Measurements from ENCODE around the gene TBPL1.

The TBPL1 gene

DNA sequence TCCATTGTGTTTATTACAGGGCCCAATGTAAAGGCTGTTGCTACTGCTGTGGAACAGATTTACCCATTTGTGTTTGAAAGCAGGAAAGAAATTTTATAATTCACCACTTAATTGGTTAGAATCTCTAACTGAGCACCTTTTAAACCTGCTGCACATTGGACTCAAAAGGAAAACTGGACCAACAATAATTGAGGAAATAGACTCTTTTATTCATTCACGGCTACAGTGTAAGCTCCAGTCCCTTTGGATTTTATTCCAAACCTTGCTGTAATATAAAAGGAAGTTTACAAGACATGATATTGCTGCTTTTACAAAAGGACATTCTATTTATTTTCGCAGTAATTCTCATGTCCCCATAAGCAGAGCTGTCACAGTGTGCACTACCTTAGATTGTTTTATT is 33.9 kb downstream of the TBPL1 start:
- H3K27ac ChIP-seq, result no peak overlapping the region
- no peak overlapping the region for H3K9ac ChIP-seq (ENCODE audit: insufficient read length)
- DNase-seq (ENCODE audit: low read depth, low spot score), result no peak
- no peak overlapping the region for H3K4me3 ChIP-seq
- peaks cover 40% of the 10 kb centered on the region for H3K36me3 ChIP-seq (ENCODE audit: insufficient read depth, low read length)
- H3K9me3 ChIP-seq (ENCODE audit: low read depth, low read length), result no peaks in the 10 kb centered on the region
- TF ChIP-seq POLR2AphosphoS5 (IDR thresholded peaks at IDR 0.05; ENCODE audit: borderline replicate concordance, low read depth, low read length), result no peak
- TF ChIP-seq EZH2 (IDR thresholded peaks at IDR 0.05), result no peak
- no peak for TF ChIP-seq FOXP2 (optimal IDR thresholded peaks at IDR 0.05; ENCODE audit: control extremely low read depth, extremely low read length, insufficient read depth)

DNA sequence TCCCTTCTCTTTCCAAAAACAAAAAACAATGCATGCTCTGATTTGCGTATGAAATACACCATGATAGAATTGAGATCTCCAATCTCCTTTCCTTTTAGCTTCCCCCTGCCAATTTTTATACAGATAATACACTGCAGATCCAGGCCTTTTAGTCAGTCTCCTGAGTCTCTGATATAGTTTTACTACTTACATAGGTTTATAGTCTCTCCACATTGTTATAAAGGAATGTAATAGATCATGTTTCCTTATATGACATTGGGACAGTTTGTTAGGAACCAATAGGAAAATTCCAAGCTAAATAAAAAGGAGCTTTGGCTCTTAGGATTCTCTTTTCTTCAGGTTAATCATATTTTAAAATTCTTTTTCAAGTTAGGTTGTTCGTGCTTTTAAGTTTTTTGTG is 36.5 kb downstream of the TBPL1 start:
- H3K9ac ChIP-seq (ENCODE audit: insufficient read length), result no peak overlapping the region

DNA sequence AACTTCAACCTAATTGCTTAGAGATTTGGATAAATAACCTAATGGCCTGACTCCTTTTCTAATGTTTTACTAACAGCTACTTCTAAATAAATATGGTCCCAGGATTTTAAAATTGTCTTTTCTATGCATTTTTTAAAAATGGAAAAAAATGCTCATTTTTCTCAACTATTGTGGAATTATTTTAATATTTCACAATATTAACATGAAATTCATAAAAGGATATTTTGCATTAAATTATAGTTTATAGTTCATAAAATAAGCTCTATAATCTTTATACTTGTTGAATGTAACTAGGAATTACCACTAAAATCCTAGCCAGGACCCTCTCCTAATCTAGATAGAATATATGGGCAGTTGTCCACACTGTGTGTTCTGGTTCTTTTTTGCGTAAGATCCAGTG is 37.3 kb downstream of the TBPL1 start:
- DNase-seq (ENCODE audit: low read depth, low spot score), result no peak
- H3K4me3 ChIP-seq, result no peak overlapping the region
- H3K9me3 ChIP-seq (ENCODE audit: low read depth, low read length), result no peaks in the 10 kb centered on the region
- TF ChIP-seq EZH2 (IDR thresholded peaks at IDR 0.05) (no peak), FOXP2 (optimal IDR thresholded peaks at IDR 0.05; ENCODE audit: control extremely low read depth, extremely low read length, insufficient read depth) (no peak), POLR2AphosphoS5 (IDR thresholded peaks at IDR 0.05; ENCODE audit: borderline replicate concordance, low read depth, low read length) (no peak)
- no peak overlapping the region for H3K9ac ChIP-seq (ENCODE audit: insufficient read length)
- no peak overlapping the region for H3K27ac ChIP-seq
- peaks cover 21% of the 10 kb centered on the region for H3K36me3 ChIP-seq (ENCODE audit: insufficient read depth, low read length)

More for the DNA sequence above, 36.5 kb downstream of the TBPL1 start:
- no peak for DNase-seq (ENCODE audit: low read depth, low spot score)
- Histone ChIP-seq H3K36me3 (ENCODE audit: insufficient read depth, low read length) (peaks cover 26% of the 10 kb centered on the region), H3K27ac (no peak overlapping the region), H3K9me3 (ENCODE audit: low read depth, low read length) (no peaks in the 10 kb centered on the region), H3K4me3 (no peak overlapping the region)
- TF ChIP-seq EZH2 (IDR thresholded peaks at IDR 0.05) (no peak), FOXP2 (optimal IDR thresholded peaks at IDR 0.05; ENCODE audit: control extremely low read depth, extremely low read length, insufficient read depth) (no peak), POLR2AphosphoS5 (IDR thresholded peaks at IDR 0.05; ENCODE audit: borderline replicate concordance, low read depth, low read length) (no peak)

DNA sequence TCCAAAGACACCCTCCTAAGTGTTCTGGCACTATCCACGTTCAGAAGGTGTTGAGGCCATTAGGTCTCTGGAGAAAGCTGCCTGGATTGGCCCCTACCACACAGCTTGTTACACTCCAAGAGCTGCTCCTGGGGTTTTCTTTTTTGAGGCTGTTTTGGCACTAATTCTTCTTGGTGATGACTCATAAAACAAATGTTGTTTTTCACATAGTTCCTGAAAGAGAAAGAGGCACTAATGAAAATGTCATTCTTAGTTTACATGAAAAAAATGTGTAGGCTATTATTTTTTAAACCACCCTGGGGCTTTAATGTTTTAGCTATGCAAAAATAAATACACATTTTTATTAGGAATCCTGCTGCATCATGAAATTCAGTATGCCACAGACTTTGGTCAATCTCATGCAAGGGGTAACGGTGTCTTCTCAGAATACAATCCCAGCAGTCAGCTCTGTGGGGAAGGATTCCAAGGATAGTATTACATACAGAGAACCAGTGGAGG is 38.1 kb downstream of the TBPL1 start:
- Histone ChIP-seq H3K9ac (ENCODE audit: insufficient read length) (no peak overlapping the region), H3K27ac (peak overlapping the region; percentile 30; the same call in 1 of the 2 replicates)

DNA sequence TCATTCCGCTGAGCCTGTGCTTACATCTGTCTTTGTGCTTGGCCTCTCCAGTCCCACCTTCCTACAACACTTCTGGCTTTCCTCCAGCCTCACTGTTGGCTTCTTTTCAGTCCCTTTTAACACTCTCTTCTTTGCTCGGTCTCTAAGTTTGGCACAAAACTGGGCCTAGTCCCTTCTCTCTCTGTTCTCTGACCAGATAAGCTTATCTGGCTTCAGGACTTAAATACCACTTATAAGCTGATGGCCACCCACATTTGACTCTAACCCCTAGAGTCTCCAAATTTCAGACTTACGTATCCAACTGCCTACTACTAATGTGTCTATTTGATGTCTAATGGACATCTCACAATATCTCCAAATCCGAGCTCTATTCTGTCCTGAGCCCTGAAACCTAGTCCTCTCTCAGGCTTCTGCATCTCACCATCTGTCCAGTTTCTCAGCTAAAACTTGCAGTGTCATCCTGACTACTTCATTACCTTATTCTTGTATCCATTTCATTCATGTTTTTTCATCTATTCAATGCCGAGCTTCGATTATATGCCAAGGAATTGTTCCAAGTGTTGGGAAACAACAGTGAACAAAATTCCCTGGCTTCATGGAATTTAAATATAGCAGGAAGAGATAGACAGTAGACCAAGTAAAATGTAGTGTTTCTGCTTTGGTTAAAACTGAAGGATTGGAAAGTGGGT is 40.1 kb downstream of the TBPL1 start:
- H3K36me3 ChIP-seq (ENCODE audit: insufficient read depth, low read length), result no peaks in the 10 kb centered on the region
- TF ChIP-seq EZH2 (IDR thresholded peaks at IDR 0.05) (no peak), POLR2AphosphoS5 (IDR thresholded peaks at IDR 0.05; ENCODE audit: borderline replicate concordance, low read depth, low read length) (no peak), FOXP2 (optimal IDR thresholded peaks at IDR 0.05; ENCODE audit: control extremely low read depth, extremely low read length, insufficient read depth) (no peak)
- no peak for DNase-seq (ENCODE audit: low read depth, low spot score)
- H3K4me3 ChIP-seq, result no peak overlapping the region
- H3K27ac ChIP-seq, result no peak overlapping the region
- no peak overlapping the region for H3K9ac ChIP-seq (ENCODE audit: insufficient read length)
- no peaks in the 10 kb centered on the region for H3K9me3 ChIP-seq (ENCODE audit: low read depth, low read length)

More for the DNA sequence above, 38.1 kb downstream of the TBPL1 start:
- H3K36me3 ChIP-seq (ENCODE audit: insufficient read depth, low read length), result peaks cover 13% of the 10 kb centered on the region
- H3K4me3 ChIP-seq, result no peak overlapping the region
- H3K9me3 ChIP-seq (ENCODE audit: low read depth, low read length), result no peaks in the 10 kb centered on the region
- peak; percentile 20 for DNase-seq (ENCODE audit: low read depth, low spot score)
- no peak for TF ChIP-seq POLR2AphosphoS5 (IDR thresholded peaks at IDR 0.05; ENCODE audit: borderline replicate concordance, low read depth, low read length)

DNA sequence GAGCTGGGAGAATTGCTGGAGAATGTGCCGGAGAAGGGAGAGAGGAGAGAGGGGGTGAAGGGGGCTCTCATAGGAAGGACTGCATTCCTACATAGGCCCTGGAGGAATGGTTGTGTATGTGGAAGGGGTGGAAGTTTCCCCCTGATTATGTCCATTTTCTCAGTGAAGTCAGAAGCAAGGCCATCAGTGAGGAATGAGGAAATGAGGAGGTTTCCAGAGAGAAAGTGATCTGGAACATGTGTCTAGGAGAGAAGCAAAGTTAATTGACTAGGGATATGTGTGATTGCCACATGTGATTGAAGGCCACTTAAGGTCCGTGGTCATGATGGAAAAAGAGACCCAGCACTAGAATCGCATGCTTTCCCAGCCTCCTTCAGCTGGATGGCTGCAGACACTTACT is 42.3 kb downstream of the TBPL1 start:
- no peak for DNase-seq (ENCODE audit: low read depth, low spot score)
- H3K9me3 ChIP-seq (ENCODE audit: low read depth, low read length), result no peaks in the 10 kb centered on the region
- no peak overlapping the region for H3K4me3 ChIP-seq
- no peaks in the 10 kb centered on the region for H3K36me3 ChIP-seq (ENCODE audit: insufficient read depth, low read length)
- H3K27ac ChIP-seq, result no peak overlapping the region
- no peak overlapping the region for H3K9ac ChIP-seq (ENCODE audit: insufficient read length)
- TF ChIP-seq POLR2AphosphoS5 (IDR thresholded peaks at IDR 0.05; ENCODE audit: borderline replicate concordance, low read depth, low read length) (no peak), EZH2 (IDR thresholded peaks at IDR 0.05) (no peak), FOXP2 (optimal IDR thresholded peaks at IDR 0.05; ENCODE audit: control extremely low read depth, extremely low read length, insufficient read depth) (no peak)

DNA sequence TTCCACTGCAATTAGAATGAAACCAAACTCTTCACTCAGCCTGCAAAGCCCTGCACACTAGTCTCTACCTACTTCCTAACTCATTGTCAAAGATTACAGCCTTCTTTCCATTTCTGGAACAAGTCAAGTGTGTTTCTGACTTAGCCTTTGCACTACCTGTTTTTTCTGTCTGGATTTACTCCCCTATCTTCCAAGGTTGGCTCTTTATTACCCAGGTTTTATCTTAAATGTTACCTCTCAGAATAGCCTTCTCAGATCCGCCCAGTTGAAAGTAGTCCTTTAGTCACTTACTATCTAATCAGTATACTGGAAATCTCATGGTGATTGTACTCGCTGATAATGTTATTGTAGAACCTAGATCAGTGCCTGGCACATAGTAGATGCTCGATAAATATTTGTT is 42.7 kb downstream of the TBPL1 start:
- Histone ChIP-seq H3K36me3 (ENCODE audit: insufficient read depth, low read length) (no peaks in the 10 kb centered on the region), H3K27ac (no peak overlapping the region), H3K4me3 (no peak overlapping the region), H3K9me3 (ENCODE audit: low read depth, low read length) (no peaks in the 10 kb centered on the region), H3K9ac (ENCODE audit: insufficient read length) (no peak overlapping the region)
- TF ChIP-seq POLR2AphosphoS5 (IDR thresholded peaks at IDR 0.05; ENCODE audit: borderline replicate concordance, low read depth, low read length), result no peak
- no peak for TF ChIP-seq EZH2 (IDR thresholded peaks at IDR 0.05)
- TF ChIP-seq FOXP2 (optimal IDR thresholded peaks at IDR 0.05; ENCODE audit: control extremely low read depth, extremely low read length, insufficient read depth), result no peak
- no peak for DNase-seq (ENCODE audit: low read depth, low spot score)

DNA sequence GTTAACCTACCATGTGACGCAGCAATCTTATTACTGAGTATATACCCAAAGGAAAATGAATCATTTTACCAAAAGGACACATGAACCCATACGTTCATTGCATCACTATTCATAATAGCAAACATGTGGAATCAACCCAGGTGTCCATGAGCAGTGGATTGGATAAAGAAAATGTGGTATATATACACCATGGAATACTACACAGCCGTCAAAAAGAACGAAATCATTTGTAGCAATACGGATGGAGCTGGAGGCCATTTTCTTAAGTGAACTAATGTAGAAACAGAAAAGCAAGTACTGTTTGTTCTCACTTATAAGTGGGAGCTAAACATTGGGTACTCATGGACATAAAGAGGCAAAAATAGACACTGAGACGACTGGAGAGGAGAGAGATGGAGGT is 44.2 kb downstream of the TBPL1 start:
- Histone ChIP-seq H3K9me3 (ENCODE audit: low read depth, low read length) (no peaks in the 10 kb centered on the region), H3K27ac (no peak overlapping the region), H3K36me3 (ENCODE audit: insufficient read depth, low read length) (no peaks in the 10 kb centered on the region), H3K9ac (ENCODE audit: insufficient read length) (no peak overlapping the region), H3K4me3 (no peak overlapping the region)
- no peak for DNase-seq (ENCODE audit: low read depth, low spot score)
- TF ChIP-seq EZH2 (IDR thresholded peaks at IDR 0.05) (no peak), FOXP2 (optimal IDR thresholded peaks at IDR 0.05; ENCODE audit: control extremely low read depth, extremely low read length, insufficient read depth) (no peak), POLR2AphosphoS5 (IDR thresholded peaks at IDR 0.05; ENCODE audit: borderline replicate concordance, low read depth, low read length) (no peak)

DNA sequence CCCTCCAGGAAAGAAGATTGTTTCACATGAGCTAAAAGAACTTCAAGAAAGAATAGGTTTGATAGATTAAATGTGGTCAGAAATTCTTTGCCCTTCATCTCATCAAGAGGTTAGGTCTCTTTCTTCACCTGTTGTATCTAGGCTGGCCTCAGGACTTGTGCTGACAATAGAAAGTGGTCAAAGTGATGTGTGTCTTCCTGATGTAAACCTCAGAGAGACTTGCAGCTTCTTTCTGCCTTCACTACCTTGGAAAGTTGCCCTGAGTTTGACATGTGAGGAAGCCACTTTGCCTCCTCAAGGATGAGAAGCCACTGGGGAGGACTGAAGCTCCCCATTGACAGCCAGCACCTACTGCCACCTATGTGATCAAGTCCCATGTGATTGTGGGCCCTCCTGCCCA is 46.3 kb downstream of the TBPL1 start:
- H3K4me3 ChIP-seq, result no peak overlapping the region
- no peaks in the 10 kb centered on the region for H3K36me3 ChIP-seq (ENCODE audit: insufficient read depth, low read length)
- DNase-seq (ENCODE audit: low read depth, low spot score), result no peak
- TF ChIP-seq POLR2AphosphoS5 (IDR thresholded peaks at IDR 0.05; ENCODE audit: borderline replicate concordance, low read depth, low read length), result no peak
- TF ChIP-seq EZH2 (IDR thresholded peaks at IDR 0.05), result no peak
- no peak for TF ChIP-seq FOXP2 (optimal IDR thresholded peaks at IDR 0.05; ENCODE audit: control extremely low read depth, extremely low read length, insufficient read depth)
- no peaks in the 10 kb centered on the region for H3K9me3 ChIP-seq (ENCODE audit: low read depth, low read length)
- H3K27ac ChIP-seq, result no peak overlapping the region
- no peak overlapping the region for H3K9ac ChIP-seq (ENCODE audit: insufficient read length)
